ENCODE results near the gene ARL8B. TPM values are rescaled to one million over a fixed set of nuclear protein-coding genes. Genes with fewer than 3 reads are reported as not detected.

The ARL8B gene
- total RNA-seq, 3 donors from 2014 or later = 49.3 to 68.5 (median 57.6) TPM

DNA sequence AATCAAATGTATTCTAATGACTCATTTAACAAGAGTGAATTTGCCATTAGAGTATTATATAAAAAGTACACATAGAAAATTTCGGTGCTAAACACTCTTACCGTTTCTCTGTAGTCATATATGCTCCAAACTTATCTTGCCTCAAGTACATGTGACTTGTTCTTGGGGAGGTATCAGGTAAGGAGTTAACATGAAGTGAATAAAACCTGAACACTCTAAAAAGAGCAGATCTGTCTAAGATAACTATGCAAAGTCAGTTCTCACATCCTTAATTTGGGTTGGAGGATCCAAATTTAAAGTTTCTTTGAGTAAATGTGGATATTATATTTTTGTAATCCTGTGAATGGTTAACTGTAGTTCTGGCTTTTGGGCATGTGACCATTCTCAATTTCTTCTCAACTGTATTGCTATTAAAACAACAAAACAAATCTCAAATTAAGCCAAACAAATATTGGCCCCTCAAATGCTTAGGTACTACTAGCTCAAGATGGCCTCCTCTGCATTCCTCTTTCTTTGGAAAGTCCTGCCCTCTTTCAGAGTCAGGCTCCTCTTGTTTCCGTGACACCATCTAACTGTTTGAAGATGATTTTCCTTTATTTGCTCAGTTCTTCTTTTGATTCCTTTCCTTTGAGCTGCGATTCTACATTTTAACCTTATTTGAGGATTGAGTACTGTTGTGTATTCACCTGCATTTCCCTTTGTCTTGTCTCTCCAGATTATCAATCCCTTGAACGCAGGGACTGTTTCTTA lies 69.6 kb downstream of the ARL8B start:
- DNase-seq (no peak), ATAC-seq (no peak)
- intact Hi-C loops (cut with DNase I, micrococcal nuclease) = no loop called here
- H3K36me3 ChIP-seq (ENCODE audit: low read depth) = no peaks in the 10 kb centered on the region
- no peaks in the 10 kb centered on the region for H3K9me3 ChIP-seq
- TF ChIP-seq, protein P1, sequence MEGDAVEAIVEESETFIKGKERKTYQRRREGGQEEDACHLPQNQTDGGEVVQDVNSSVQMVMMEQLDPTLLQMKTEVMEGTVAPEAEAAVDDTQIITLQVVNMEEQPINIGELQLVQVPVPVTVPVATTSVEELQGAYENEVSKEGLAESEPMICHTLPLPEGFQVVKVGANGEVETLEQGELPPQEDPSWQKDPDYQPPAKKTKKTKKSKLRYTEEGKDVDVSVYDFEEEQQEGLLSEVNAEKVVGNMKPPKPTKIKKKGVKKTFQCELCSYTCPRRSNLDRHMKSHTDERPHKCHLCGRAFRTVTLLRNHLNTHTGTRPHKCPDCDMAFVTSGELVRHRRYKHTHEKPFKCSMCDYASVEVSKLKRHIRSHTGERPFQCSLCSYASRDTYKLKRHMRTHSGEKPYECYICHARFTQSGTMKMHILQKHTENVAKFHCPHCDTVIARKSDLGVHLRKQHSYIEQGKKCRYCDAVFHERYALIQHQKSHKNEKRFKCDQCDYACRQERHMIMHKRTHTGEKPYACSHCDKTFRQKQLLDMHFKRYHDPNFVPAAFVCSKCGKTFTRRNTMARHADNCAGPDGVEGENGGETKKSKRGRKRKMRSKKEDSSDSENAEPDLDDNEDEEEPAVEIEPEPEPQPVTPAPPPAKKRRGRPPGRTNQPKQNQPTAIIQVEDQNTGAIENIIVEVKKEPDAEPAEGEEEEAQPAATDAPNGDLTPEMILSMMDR (IDR thresholded peaks at IDR 0.05) = no peak
- H3K4me1 ChIP-seq (ENCODE audit: low read depth) = peaks cover 26% of the 10 kb centered on the region
- no peak overlapping the region for H3K4me3 ChIP-seq

DNA sequence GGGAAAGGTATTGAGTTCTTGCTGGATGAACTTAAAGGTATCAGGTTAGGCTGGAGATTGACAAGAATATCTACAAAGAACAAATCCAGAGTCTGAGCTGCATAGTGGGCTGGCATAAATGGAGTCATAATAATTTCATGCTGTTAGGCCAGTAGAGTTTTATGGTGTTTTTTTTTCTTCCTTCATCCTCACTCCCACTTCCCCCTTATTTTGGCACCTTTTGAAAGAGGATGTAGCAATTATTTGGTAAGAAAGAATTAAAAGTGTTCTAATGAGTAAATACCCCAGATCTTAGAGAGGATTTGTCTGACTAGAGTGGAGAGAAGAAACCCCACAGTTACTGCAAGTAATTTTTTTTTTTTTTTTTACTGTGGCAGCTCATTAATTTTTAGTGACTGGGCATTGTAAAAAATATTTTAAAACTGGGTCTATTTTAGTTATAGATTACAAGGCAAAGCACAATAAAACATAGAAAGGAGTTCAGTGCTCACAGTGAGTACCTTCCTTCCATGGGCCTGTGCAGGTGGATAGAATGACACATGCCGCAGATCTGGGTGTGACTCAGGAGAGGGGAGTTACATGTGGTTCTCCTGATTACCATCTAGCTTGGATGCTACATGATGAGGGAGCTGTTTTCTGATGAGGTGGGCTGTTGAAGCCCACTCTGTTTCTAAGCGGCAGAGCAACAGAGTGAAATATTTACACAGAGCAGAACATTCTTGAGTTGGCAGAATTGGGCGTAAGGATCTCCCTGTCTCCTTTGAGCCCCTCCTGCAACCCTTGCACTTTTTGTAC lies 70.7 kb downstream of the ARL8B start:
- no peaks in the 10 kb centered on the region for H3K9me3 ChIP-seq
- H3K4me3 ChIP-seq = no peak overlapping the region
- H3K36me3 ChIP-seq (ENCODE audit: low read depth) = no peaks in the 10 kb centered on the region
- peaks cover 26% of the 10 kb centered on the region for H3K4me1 ChIP-seq (ENCODE audit: low read depth)
- TF ChIP-seq, protein P1 (IDR thresholded peaks at IDR 0.05) = no peak
- ATAC-seq (no peak), DNase-seq (no peak)
- intact Hi-C loops (cut with DNase I, micrococcal nuclease) = no loop called here

DNA sequence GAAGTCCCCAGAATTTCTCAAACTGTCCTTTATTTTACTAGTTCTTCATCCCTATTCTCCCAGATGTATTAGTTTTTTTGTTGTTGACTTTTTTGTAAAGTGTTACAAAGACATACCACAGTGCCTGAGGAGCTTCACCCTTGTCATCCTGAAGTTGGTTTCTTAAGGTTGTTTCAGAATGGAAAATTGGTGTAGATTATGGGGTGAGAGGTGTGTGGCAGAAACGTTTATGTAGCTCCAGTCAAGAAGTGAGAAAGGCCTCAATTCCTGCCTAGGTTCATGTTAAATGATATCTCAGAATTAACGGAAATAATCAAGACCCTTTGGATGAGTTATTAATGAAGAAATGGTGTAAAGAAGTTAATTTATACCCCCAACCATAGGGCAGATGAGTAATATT lies 72.2 kb downstream of the ARL8B start:
- TF ChIP-seq, protein P1 (IDR thresholded peaks at IDR 0.05) = no peak
- no peak overlapping the region for H3K4me3 ChIP-seq
- intact Hi-C loops (cut with DNase I, micrococcal nuclease) = no loop called here
- no peaks in the 10 kb centered on the region for H3K36me3 ChIP-seq (ENCODE audit: low read depth)
- peaks cover 20% of the 10 kb centered on the region for H3K4me1 ChIP-seq (ENCODE audit: low read depth)
- no peak for ATAC-seq
- DNase-seq = no peak
- H3K9me3 ChIP-seq = no peaks in the 10 kb centered on the region

DNA sequence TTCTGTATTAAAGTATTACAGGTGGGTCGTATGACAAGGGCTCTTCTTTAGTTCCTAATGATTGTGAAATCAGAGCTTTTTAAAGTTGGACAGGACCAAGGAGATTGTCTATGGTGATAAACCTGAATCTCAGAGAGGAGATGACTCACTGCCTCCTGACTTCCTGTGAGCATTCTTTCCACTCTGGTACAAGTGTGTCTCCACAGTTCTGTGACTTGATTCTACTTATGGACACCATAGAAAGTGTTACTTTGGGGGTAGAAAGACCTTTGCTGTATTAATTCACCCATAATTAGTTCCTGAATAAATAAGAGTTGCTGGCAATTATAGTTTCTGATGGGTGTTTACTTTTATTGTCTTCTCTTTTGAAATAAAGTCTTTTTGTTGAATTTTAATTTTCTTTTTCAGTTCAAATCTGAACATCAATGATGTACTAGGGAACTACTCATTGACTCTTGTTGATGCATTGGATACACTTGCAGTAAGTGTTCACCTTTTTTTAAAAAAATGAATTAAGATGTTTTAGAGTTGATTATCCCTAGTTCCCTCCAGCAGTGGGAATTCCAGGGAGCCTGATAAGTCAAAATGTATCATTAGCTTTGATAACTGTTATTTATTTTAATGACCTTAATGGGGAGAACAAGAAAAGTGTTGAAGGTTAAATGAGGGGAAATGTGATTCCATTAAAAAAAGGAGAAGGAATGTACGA lies 72.9 kb downstream of the ARL8B start:
- DNase-seq = no peak
- Histone ChIP-seq H3K4me1 (ENCODE audit: low read depth) (peaks cover 17% of the 10 kb centered on the region), H3K9me3 (no peaks in the 10 kb centered on the region), H3K36me3 (ENCODE audit: low read depth) (no peaks in the 10 kb centered on the region), H3K4me3 (no peak overlapping the region)
- intact Hi-C loops (cut with DNase I, micrococcal nuclease) = no loop called here
- TF ChIP-seq, protein P1 (IDR thresholded peaks at IDR 0.05) = no peak
- peak; percentile 67 for ATAC-seq

DNA sequence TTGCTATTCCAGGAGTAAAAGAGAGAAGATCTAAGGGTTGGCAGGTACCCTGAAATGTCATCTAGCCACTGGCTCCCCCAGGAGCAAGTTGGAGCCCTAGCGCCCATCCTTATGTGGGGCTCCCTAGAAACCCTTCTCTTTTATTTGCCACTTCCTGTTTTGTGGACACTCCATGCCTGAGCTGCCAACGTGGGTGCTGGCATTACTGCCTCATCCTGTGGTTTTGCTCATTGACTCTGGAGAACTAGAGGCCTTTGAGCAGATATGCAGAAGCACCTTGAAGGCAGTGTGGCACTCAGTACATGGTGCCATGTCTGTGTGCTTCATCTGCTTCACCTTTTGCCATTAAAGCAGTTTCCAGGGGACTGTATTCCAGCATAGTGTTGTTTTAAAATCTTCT lies 73.5 kb downstream of the ARL8B start:
- H3K4me1 ChIP-seq (ENCODE audit: low read depth) = peaks cover 13% of the 10 kb centered on the region
- no peak overlapping the region for H3K4me3 ChIP-seq
- no peaks in the 10 kb centered on the region for H3K9me3 ChIP-seq
- DNase-seq = no peak
- intact Hi-C loops (cut with DNase I, micrococcal nuclease) = no loop called here
- TF ChIP-seq, protein P1 (IDR thresholded peaks at IDR 0.05) = no peak
- ATAC-seq = peak; percentile 27
- no peaks in the 10 kb centered on the region for H3K36me3 ChIP-seq (ENCODE audit: low read depth)

All from mucosa of descending colon (tissue), 3 donors.